Trophoblast cell (in vitro differentiated cells and primary cell): Measurements from ENCODE around the gene OSTN.
"Not testable (repeated sequence)": the region's sequence is repeated elsewhere in the genome, so short reads cannot be mapped to it uniquely, and the experiment has no call there.

Experiments used
- DNase-seq, 2 donors: peaks; one replicate each; pipeline ENCODE4 v3.0.0-alpha.2; 2016
- H2AFZ ChIP-seq: 2 replicates; pipeline ENCODE4 v1.6.1; 2013; ENCODE audit warnings: low read length, moderate library complexity, mild to moderate bottlenecking; ENCODE audit not compliant: insufficient read depth, poor library complexity
- H2AK5ac ChIP-seq: 2 replicates; pipeline ENCODE4 v1.6.1; 2013; ENCODE audit warnings: mild to moderate bottlenecking, low read length
- H2BK120ac ChIP-seq: 2 replicates; pipeline ENCODE4 v1.6.1; 2013; ENCODE audit warnings: low read length, mild to moderate bottlenecking, moderate library complexity; ENCODE audit not compliant: insufficient read depth, poor library complexity
- H2BK12ac ChIP-seq: 2 replicates; pipeline ENCODE4 v1.6.1; 2013; ENCODE audit warnings: mild to moderate bottlenecking, low read length, moderate library complexity
- H2BK5ac ChIP-seq: 2 replicates; pipeline ENCODE4 v1.6.1; 2013; ENCODE audit warnings: low read length, low read depth, moderate library complexity, mild to moderate bottlenecking; ENCODE audit not compliant: poor library complexity
- H3K14ac ChIP-seq: 2 replicates; pipeline ENCODE4 v1.6.1; 2013; ENCODE audit warnings: mild to moderate bottlenecking, low read length
- H3K18ac ChIP-seq: 2 replicates; pipeline ENCODE4 v1.6.1; 2013; ENCODE audit warnings: mild to moderate bottlenecking, low read length
- H3K23ac ChIP-seq: 2 replicates; pipeline ENCODE4 v1.6.1; 2013; ENCODE audit warnings: low read length
- H3K27ac ChIP-seq: 2 replicates; pipeline ENCODE4 v1.5.1; 2013; ENCODE audit warnings: low read depth, mild to moderate bottlenecking, inconsistent platforms, low read length, moderate library complexity
- H3K27me3 ChIP-seq: 2 replicates; pipeline ENCODE4 v1.6.1; 2013; ENCODE audit warnings: inconsistent platforms, mild to moderate bottlenecking, low read length, moderate library complexity; ENCODE audit not compliant: insufficient read depth
- H3K36me3 ChIP-seq, 2 experiments: 1 replicate in 1 of 2; 2 replicates in 1 of 2; pipeline ENCODE4 v1.6.1; 2013; ENCODE audit warnings: low read length in 2 of 2, mild to moderate bottlenecking in 2 of 2, moderate library complexity in 1 of 2; ENCODE audit not compliant: insufficient read depth in 2 of 2, control insufficient read depth in 1 of 2
- H3K4ac ChIP-seq: 2 replicates; pipeline ENCODE4 v1.6.1; 2013; ENCODE audit warnings: low read depth, mild to moderate bottlenecking, low read length, moderate library complexity
- H3K4me1 ChIP-seq, 2 experiments: 1 replicate in 1 of 2; 2 replicates in 1 of 2; pipeline ENCODE4 v1.6.1; 2013; ENCODE audit warnings: low read length in 2 of 2, mild to moderate bottlenecking in 2 of 2, moderate library complexity in 1 of 2; ENCODE audit not compliant: insufficient read depth in 2 of 2, control insufficient read depth in 1 of 2
- H3K4me2 ChIP-seq: 2 replicates; pipeline ENCODE4 v1.6.1; 2013; ENCODE audit warnings: inconsistent platforms, mild to moderate bottlenecking, low read length, moderate library complexity
- H3K4me3 ChIP-seq: 2 replicates; pipeline ENCODE4 v1.5.1; 2013; ENCODE audit warnings: mild to moderate bottlenecking, low read depth, low read length, inconsistent platforms
- H3K79me1 ChIP-seq: one replicate; pipeline ENCODE4 v1.6.1; 2013; ENCODE audit warnings: low read length
- H3K79me2 ChIP-seq: 2 replicates; pipeline ENCODE4 v1.6.1; 2013; ENCODE audit warnings: low read length, mild to moderate bottlenecking; ENCODE audit not compliant: control insufficient read depth, insufficient read depth, poor library complexity
- H3K9ac ChIP-seq: 2 replicates; pipeline ENCODE4 v1.6.1; 2013; ENCODE audit warnings: mild to moderate bottlenecking, low read length
- H3K9me3 ChIP-seq: 2 replicates; pipeline ENCODE4 v1.6.1; 2013; ENCODE audit warnings: low read depth, mild to moderate bottlenecking, control low read depth, inconsistent platforms, low read length; ENCODE audit not compliant: insufficient read depth
- H4K12ac ChIP-seq: 2 replicates; pipeline ENCODE4 v1.6.1; 2013; ENCODE audit warnings: low read depth, mild to moderate bottlenecking, low read length, moderate library complexity
- H4K8ac ChIP-seq: 2 replicates; pipeline ENCODE4 v1.6.1; 2013; ENCODE audit warnings: low read depth, mild to moderate bottlenecking, low read length, moderate library complexity
- H4K91ac ChIP-seq: one replicate; pipeline ENCODE4 v1.6.1; 2013; ENCODE audit warnings: low read depth, mild to moderate bottlenecking, low read length, moderate library complexity
- WGBS: extraction: QIAGEN DNeasy Blood & Tissue Kit; methylation state at CpG from one replicate; pipeline ENCODE4 v1.1.7; 2013; ENCODE audit warnings: missing lambda C conversion rate; ENCODE audit not compliant: insufficient read length, insufficient coverage; ENCODE audit errors: extremely low coverage; 5-methylcytosine and 5-hydroxymethylcytosine counted together

OSTN gene

DNA sequence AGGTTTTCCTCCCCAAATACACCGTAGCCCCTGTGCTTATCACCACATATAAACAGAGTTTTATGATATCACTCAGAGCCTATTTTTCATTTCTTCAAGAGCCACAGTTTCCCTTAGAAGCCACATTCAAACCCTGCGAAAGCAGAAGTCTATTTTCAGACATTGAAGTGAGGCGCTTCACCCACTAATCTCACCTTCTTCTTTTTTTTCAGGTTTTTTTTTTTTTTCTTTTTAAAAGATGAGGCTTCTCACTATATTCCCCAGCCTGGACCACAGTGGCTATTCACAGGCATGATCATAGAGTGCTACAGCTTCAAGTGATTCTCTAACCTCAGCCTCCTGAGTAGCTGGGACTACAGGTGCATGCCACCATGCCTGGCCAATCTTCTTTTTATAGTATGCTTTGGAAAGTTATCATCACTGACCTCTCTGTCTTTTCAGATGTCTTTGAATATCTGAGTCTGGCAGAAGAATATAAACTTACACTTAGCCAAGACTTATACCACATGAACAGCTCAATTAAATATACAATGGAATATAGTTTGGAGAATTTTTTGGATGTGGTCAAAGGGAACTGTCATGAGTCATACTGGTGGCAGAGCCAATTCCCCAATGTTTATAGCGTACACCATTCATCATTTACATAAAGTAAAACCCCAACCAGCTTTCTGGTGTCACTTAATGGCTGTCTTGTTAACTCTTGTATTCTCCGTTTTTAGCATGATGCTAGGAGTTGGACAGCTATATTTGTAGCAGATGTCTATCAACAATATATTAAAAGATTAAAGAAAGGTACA is 70.4 kb downstream of the OSTN start:
- Histone ChIP-seq H3K4ac (no peak overlapping the region), H4K8ac (no peak overlapping the region), H3K18ac (no peak overlapping the region), H4K91ac (no peak overlapping the region), H2AK5ac (no peak overlapping the region), H3K9ac (no peak overlapping the region), H2BK5ac (no peak overlapping the region), H4K12ac (no peak overlapping the region), H3K14ac (no peak overlapping the region), H3K9me3 (no peaks in the 10 kb centered on the region), H3K79me1 (no peaks in the 10 kb centered on the region), H3K36me3 (no peaks in the 10 kb centered on the region), H2BK12ac (no peak overlapping the region), H3K23ac (no peak overlapping the region), H2AFZ (no peak overlapping the region), H3K4me3 (no peak overlapping the region), H2BK120ac (no peak overlapping the region), H3K27ac (no peak overlapping the region), H3K27me3 (no peaks in the 10 kb centered on the region), H3K4me1 (no peaks in the 10 kb centered on the region), H3K79me2 (no peaks in the 10 kb centered on the region), H3K4me2 (no peak overlapping the region)
- DNase-seq: no peak
- WGBS: no CpG with 5 or more reads among the region's 5 CpGs

DNA sequence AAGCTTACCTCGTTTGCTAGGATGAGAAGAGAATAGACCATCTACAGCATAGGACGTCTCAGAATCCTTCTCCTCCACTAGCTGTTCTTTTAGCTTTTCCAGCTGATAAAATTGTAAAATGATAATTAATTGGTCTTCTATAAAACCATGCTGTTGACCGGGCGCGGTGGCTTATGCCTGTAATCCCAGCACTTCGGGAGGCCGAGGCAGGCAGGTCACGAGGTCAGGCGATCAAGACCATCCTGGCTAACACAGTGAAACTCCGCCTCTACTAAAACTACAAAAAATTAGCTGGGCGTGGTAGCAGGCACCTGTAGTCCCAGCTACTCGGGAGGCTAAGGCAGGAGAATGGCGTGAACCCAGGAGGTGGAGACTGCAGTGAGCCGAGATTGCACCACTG is 76.2 kb downstream of the OSTN start:
- H3K27me3 ChIP-seq, H2AFZ ChIP-seq, H3K4me1 ChIP-seq, H2BK120ac ChIP-seq, H3K79me1 ChIP-seq, H3K27ac ChIP-seq, H3K4me3 ChIP-seq, H4K8ac ChIP-seq, DNase-seq, H3K4me2 ChIP-seq, H4K12ac ChIP-seq, H4K91ac ChIP-seq, H2BK5ac ChIP-seq, H3K14ac ChIP-seq, H3K4ac ChIP-seq, H3K36me3 ChIP-seq, H3K79me2 ChIP-seq, H3K18ac ChIP-seq, H3K9me3 ChIP-seq, H3K9ac ChIP-seq, H2BK12ac ChIP-seq, H3K23ac ChIP-seq, H2AK5ac ChIP-seq: not testable (repeated sequence)
- no CpG with 5 or more reads among the region's 14 CpGs for WGBS

DNA sequence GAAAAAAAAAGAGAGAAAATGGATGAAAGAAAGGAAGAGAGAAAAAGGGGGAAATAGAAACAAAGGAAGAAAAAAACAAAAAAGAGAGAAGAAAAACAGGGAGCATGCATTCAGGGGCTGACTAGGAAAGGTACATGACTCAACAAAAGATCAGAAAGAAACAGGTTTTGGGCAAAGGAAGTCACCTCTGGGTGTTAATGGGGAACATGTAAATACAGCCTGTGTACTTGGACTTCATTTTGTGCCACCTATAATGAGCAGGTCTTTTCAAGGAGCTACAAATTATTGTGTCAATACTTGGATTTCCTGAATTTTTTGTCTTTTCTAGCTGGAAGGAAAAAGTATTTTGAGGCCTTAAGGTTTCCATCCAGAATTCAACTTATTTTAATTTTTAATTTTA is 76.7 kb downstream of the OSTN start:
- Histone ChIP-seq H3K79me2 (no peaks in the 10 kb centered on the region), H2AFZ (no peak overlapping the region), H4K12ac (no peak overlapping the region), H2BK12ac (no peak overlapping the region), H3K4me1 (no peaks in the 10 kb centered on the region), H2AK5ac (no peak overlapping the region), H2BK5ac (no peak overlapping the region), H3K9ac (no peak overlapping the region), H3K18ac (no peak overlapping the region), H3K4me3 (no peak overlapping the region), H3K4me2 (no peak overlapping the region), H3K9me3 (no peaks in the 10 kb centered on the region), H4K91ac (no peak overlapping the region), H3K79me1 (no peaks in the 10 kb centered on the region), H3K4ac (no peak overlapping the region), H3K23ac (no peak overlapping the region), H3K14ac (no peak overlapping the region), H2BK120ac (no peak overlapping the region), H3K27me3 (no peaks in the 10 kb centered on the region), H3K36me3 (no peaks in the 10 kb centered on the region), H3K27ac (no peak overlapping the region), H4K8ac (no peak overlapping the region)
- no peak for DNase-seq

DNA sequence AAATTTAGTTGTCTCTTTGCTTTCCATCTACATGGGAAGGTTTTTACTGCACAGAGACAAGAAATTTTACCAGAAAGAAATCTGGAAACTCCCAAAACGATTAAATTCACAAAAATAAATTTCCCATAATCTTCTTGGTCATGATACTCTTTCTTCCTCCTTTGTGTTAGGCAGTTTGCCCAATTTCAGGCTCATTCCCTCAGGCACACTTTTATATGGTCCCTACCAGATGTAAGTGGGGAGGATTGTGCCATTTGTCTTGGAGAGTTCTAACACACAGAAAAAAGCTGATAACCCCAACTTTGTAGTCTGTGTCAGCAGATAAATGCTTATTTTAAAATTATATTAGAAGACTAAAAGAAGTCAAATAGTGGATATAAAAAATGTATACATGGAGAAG is 81.1 kb downstream of the OSTN start:
- Histone ChIP-seq H3K4me2 (no peak overlapping the region), H2BK5ac (no peak overlapping the region)

More for the DNA sequence above, 81.1 kb downstream of the OSTN start:
- no peak overlapping the region for H3K14ac ChIP-seq
- H2BK12ac ChIP-seq: no peak overlapping the region
- no peaks in the 10 kb centered on the region for H3K27me3 ChIP-seq
- H3K18ac ChIP-seq: no peak overlapping the region
- H2BK120ac ChIP-seq: no peak overlapping the region
- H2AK5ac ChIP-seq: no peak overlapping the region
- no peak overlapping the region for H4K12ac ChIP-seq
- H3K9me3 ChIP-seq: no peaks in the 10 kb centered on the region
- H4K8ac ChIP-seq: no peak overlapping the region
- no peaks in the 10 kb centered on the region for H3K79me1 ChIP-seq
- DNase-seq: no peak
- H3K23ac ChIP-seq: no peak overlapping the region
- no peak overlapping the region for H3K27ac ChIP-seq
- H3K4me1 ChIP-seq: no peaks in the 10 kb centered on the region
- WGBS: no CpG with 5 or more reads among the region's 1 CpG
- H3K79me2 ChIP-seq: no peaks in the 10 kb centered on the region
- H3K4me3 ChIP-seq: no peak overlapping the region
- H3K36me3 ChIP-seq: no peaks in the 10 kb centered on the region
- H2AFZ ChIP-seq: no peak overlapping the region
- H3K4ac ChIP-seq: no peak overlapping the region
- H4K91ac ChIP-seq: no peak overlapping the region
- H3K9ac ChIP-seq: no peak overlapping the region
